BLaER1 (cell line): ENCODE results near the gene NPIPB2.
A peak's percentile ranks its signal among the peaks of the same experiment; 100 is the strongest.
"Not testable (repeated sequence)": the region's sequence is repeated elsewhere in the genome, so short reads cannot be mapped to it uniquely, and the experiment has no call there.

Experiments
- H3K27ac ChIP-seq: shearing (Covaris generic); formaldehyde crosslinking; 2 replicates; pipeline ENCODE4 v1.8.1; 2022
- H3K27me3 ChIP-seq: shearing (Covaris generic); formaldehyde crosslinking; 2 replicates; pipeline ENCODE4 v1.8.1; 2022
- H3K36me3 ChIP-seq: shearing (Covaris generic); formaldehyde crosslinking; 2 replicates; pipeline ENCODE4 v1.8.1; 2022
- H3K4me1 ChIP-seq: shearing (Covaris generic); formaldehyde crosslinking; 2 replicates; pipeline ENCODE4 v1.8.1; 2022
- H3K4me2 ChIP-seq: shearing (Covaris generic); formaldehyde crosslinking; 2 replicates; pipeline ENCODE4 v1.8.1; 2022
- H3K4me3 ChIP-seq: shearing (Covaris generic); formaldehyde crosslinking; 2 replicates; pipeline ENCODE4 v1.8.1; 2022
- H3K9ac ChIP-seq: shearing (Covaris generic); formaldehyde crosslinking; 2 replicates; pipeline ENCODE4 v1.8.1; 2022
- H3K9me3 ChIP-seq: shearing (Covaris generic); formaldehyde crosslinking; 2 replicates; pipeline ENCODE4 v1.8.1; 2022
- H4K20me1 ChIP-seq: shearing (Covaris generic); formaldehyde crosslinking; 2 replicates; pipeline ENCODE4 v1.8.1; 2022
- Cebpa-rat ChIP-seq: shearing (Covaris generic); IDR thresholded peaks from 2 replicates; pipeline ENCODE4 v1.8.1; 2022

Gene NPIPB2

DNA sequence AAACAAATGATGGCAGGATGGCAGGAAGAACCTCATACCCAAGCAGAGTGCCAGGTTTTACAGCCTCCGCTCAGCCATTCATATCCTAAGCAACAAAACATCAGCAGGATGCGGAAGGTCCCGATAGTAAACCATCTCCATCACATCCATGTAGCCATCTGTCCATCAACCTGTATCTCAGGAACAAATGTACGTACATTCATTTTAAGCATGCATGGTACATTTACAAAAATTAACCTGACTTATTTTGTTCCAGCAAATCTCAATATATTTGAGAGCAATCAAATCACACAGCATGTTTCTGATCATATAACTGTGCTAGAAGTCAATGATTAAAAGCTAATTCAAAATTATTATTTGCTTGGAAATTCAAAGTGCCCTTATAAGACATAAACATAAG, at the start of gene NPIPB2:
Gene NPIPB2, minus strand, starts transcription at position 101 of the 400 bp plus-strand sequence. Its CDS starts 0 bp downstream, at position 101.
- H3K27ac ChIP-seq, H3K4me3 ChIP-seq, H3K9me3 ChIP-seq: not testable (repeated sequence)

DNA sequence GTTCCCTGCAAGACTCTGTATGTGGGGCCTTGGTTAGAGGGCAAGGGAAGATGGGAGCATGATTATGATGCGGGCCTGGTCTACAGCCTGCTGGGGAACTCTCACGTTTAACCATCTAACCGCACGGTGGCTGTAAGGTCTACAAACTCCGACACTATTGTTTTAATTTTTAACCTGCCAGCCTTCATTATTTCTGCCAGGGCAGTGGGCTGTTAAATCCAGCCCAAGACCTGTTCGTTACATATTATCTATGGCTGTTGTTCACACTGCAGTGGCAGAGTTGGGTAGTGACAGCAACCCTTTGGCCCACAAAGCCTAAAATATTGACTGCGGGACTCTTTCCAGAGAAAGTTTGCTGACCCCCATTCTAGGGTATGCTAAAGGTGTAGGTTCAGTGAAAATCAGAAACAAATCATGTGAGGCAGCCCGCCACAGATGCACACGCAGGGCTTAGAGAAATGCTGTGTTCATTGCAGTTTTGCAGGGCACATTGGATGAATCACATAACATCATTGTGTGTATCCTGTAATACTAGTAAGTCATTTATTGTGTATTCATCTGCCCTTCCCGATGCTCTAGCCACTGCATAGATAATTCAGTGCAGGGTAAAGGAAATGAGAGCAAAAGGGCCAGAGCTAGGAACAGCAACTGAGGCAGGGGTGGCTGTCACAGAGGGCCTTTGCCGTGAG, 49.0 kb upstream of the NPIPB2 start:
- no peak overlapping the region for H3K4me2 ChIP-seq
- TF ChIP-seq Cebpa-rat = no peak
- H3K4me1 ChIP-seq = peaks cover 50% of the 10 kb centered on the region
- H3K4me3 ChIP-seq = no peak overlapping the region
- no peak overlapping the region for H3K9ac ChIP-seq
- H3K9me3 ChIP-seq = no peaks in the 10 kb centered on the region
- H3K36me3 ChIP-seq = no peaks in the 10 kb centered on the region; the same call in 1 of the 2 replicates
- H3K27me3 ChIP-seq = no peaks in the 10 kb centered on the region
- peaks cover 1% of the 10 kb centered on the region; the same call in 1 of the 2 replicates for H4K20me1 ChIP-seq
- H3K27ac ChIP-seq = no peak overlapping the region

More for the DNA sequence above, at the start of gene NPIPB2:
- H4K20me1 ChIP-seq, H3K4me2 ChIP-seq, H3K27me3 ChIP-seq, H3K36me3 ChIP-seq, H3K9ac ChIP-seq: not testable (repeated sequence)
- H3K4me1 ChIP-seq = peaks cover 27% of the 10 kb centered on the region

DNA sequence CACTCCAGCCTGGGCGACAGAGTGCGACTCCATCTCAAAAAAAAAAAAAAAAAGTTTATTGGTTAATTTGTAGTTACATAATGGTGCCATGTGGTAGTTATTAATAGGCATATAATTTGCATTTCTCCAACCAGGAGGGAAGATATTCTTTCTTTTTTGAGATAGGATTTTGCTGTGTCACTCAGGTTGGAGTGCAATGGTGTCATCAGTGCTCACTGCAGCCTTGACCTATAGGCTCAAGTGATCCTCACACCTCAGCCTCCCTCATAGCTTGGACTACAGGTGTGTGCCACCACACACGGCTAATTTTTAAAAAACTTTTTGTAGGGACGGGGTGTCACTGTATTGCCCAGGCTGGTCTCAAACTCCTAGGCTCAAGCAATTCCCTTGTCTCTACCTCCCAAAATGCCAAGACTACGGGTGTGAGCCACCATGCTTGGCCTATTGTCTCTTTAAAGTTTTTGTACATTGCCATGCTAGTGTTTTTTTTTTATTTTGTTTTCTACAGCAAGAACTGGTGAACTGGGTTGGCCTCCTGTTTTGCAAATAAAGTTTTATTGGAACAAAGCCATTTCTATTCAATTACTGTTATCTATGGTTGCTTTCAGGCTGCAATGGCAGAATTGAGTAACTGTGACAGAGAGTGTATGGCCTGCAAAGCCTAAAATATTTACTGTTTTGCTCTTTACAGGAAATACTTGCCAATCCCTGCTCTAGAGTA, 46.6 kb upstream of the NPIPB2 start:
- Histone ChIP-seq H3K4me1 (peaks cover 38% of the 10 kb centered on the region), H4K20me1 (peaks cover 10% of the 10 kb centered on the region; the same call in 1 of the 2 replicates), H3K9ac (no peak overlapping the region), H3K9me3 (no peaks in the 10 kb centered on the region), H3K4me2 (peak overlapping the region; percentile 42; the same call in 1 of the 2 replicates), H3K27ac (no peak overlapping the region), H3K27me3 (no peaks in the 10 kb centered on the region), H3K36me3 (peaks cover 5% of the 10 kb centered on the region; the same call in 1 of the 2 replicates), H3K4me3 (no peak overlapping the region)
- TF ChIP-seq Cebpa-rat = no peak

DNA sequence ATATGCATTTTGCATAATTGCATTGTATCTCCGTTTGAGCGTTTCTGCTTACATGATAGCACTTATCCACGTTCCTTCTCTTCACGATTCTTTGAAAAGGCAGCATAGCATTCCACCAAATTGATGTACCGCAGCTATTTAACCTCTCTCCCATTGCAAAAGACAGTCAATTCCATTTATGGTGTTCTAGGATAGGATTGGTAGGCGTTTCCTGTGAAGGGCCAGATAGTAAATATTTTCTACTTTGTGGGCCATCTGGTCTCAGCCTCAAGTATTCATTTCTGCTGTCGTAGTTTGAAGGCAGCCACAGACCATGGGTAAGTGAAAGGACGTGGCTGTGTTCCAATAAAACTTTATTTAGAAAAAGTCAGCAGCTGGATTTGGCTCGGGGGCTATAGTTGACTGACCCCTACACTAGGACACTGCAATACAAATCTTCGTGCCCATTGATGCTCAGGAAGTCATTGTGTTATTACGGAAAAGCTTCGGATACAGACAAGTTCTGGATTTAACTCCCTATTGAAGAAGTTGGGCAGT, 44.7 kb upstream of the NPIPB2 start:
- H3K4me1 ChIP-seq = peaks cover 38% of the 10 kb centered on the region
- no peak overlapping the region for H3K4me3 ChIP-seq
- no peaks in the 10 kb centered on the region for H3K9me3 ChIP-seq
- H3K4me2 ChIP-seq = no peak overlapping the region
- H3K36me3 ChIP-seq = peaks cover 5% of the 10 kb centered on the region; the same call in 1 of the 2 replicates
- H3K27ac ChIP-seq = no peak overlapping the region; the same call in 1 of the 2 replicates
- H3K9ac ChIP-seq = no peak overlapping the region
- no peaks in the 10 kb centered on the region for H3K27me3 ChIP-seq
- peaks cover 10% of the 10 kb centered on the region; the same call in 1 of the 2 replicates for H4K20me1 ChIP-seq
- TF ChIP-seq Cebpa-rat = no peak

DNA sequence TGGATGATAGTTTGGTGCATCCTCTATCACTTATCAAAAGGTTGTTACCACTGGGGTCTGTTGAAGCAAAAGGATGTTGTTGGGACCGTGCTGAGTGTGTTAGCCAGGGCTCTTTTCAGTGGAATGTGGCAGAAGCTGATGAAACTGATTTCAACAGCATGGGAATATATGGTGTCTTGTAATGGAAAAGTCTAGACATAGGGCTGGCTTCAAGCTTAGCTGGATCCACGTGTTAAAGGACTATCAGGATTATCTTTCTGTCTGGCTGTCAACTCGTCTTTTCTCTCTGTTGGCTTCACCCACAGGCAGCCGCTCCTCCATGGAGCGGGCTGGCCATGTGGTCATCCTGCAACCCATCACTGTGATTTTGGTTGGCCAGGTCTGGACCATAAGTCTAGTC, 43.4 kb upstream of the NPIPB2 start:
- Histone ChIP-seq H3K4me2 (no peak overlapping the region), H3K36me3 (peaks cover 5% of the 10 kb centered on the region; the same call in 1 of the 2 replicates), H3K9me3 (no peaks in the 10 kb centered on the region), H3K27me3 (no peaks in the 10 kb centered on the region), H4K20me1 (peaks cover 10% of the 10 kb centered on the region; the same call in 1 of the 2 replicates), H3K9ac (no peak overlapping the region), H3K27ac (no peak overlapping the region), H3K4me1 (peaks cover 40% of the 10 kb centered on the region), H3K4me3 (no peak overlapping the region)
- no peak for TF ChIP-seq Cebpa-rat

DNA sequence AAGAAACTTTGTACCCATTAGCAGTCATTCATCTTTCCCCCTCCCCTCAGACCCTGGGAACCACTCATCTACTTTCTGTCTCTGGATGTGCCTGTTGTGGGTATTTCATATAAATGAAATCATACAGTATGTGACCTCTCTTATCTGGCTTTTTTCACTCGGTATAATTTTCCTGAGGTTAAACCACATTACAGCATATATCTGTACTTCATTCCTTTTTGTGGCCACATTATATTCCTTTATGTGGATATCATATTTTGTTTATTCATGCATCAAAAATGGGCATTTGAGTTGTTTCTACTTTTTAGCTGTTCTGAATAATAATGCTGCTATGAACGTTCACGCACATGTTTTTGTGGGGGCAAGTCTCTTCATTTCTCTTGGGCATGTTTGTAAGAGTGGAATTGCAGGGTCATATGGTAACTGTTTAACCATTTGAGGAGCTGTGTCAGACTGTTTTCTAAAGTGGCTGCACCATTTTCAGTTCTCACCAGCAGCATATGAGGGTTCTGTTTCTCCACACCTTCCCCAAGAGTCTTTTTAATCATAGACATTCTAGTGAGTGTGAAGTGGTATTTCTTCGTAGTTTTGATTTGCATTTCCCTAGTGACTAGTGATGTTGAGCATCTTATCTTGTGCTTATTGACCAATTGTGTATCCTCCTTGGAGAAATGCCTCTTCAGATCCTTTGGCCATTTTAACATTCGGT, 38.4 kb upstream of the NPIPB2 start:
- peaks cover 3% of the 10 kb centered on the region; the same call in 1 of the 2 replicates for H3K36me3 ChIP-seq
- H3K4me1 ChIP-seq = peaks cover 41% of the 10 kb centered on the region
- no peak for TF ChIP-seq Cebpa-rat
- no peak overlapping the region for H3K9ac ChIP-seq
- H3K27ac ChIP-seq = no peak overlapping the region
- H4K20me1 ChIP-seq = peaks cover 19% of the 10 kb centered on the region; the same call in 1 of the 2 replicates
- H3K27me3 ChIP-seq = no peaks in the 10 kb centered on the region
- H3K9me3 ChIP-seq = no peaks in the 10 kb centered on the region
- no peak overlapping the region for H3K4me3 ChIP-seq
- peak overlapping the region; percentile 9; the same call in 1 of the 2 replicates for H3K4me2 ChIP-seq

DNA sequence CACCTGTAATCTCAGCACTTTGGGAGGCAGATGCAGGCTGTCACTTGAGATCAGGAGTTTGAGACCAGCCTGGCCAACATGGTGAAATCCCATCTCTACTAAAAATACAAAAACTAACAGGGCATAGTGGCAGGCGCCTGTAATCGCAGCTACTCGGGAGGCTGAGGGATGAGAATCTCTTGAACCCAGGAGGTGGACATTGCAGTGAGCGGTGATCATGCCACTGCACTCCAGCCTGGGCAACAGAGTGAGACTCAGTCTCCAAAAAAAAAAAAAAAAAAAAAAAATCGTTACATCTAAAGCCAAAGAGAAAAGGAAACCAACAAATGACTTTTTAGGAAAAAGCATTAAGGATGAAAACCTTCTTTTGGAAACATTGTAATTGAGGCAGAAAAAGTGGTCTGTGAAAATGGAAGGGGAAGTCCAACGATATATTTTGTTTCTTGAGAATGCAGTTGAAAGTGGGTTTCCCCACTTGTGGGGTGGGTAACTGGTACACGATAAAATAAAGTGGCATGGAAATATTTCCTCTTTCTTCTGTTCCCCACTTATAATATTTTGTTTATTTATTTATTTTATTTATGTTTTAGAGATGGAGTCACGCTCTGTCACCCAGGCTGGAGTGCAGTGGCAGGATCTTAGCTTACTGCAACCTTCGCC, 37.3 kb upstream of the NPIPB2 start:
- H3K4me3 ChIP-seq = no peak overlapping the region
- H3K9me3 ChIP-seq = no peaks in the 10 kb centered on the region
- H3K27me3 ChIP-seq = no peaks in the 10 kb centered on the region
- H4K20me1 ChIP-seq = 0 out of 2 replicates have a peak, but pooled peaks cover 16% of the 10 kb centered on the region
- TF ChIP-seq Cebpa-rat = no peak
- H3K4me2 ChIP-seq = peak overlapping the region; percentile 98; the same call in 1 of the 2 replicates
- no peaks in the 10 kb centered on the region for H3K36me3 ChIP-seq
- no peak overlapping the region for H3K9ac ChIP-seq
- peaks cover 42% of the 10 kb centered on the region for H3K4me1 ChIP-seq
- H3K27ac ChIP-seq = no peak overlapping the region

DNA sequence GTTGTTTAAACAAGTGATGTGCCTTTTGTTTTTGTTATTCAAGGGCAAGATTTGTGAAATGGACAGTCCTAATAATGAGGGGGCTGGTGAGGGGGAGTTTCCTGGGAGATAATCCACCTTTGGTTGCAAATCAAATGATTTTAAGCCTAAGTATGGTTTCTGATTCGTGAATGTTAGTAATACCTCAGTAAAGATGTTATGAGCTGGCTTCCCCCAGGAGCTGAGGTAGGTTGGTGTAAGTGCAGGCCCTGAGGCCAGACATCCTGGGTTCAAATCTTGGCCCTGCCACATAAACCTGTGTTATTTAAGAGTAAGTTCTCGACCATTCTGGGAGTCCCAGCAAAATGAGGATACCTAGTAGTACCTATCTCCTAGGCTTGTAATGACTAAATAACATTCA, 36.2 kb upstream of the NPIPB2 start:
- Histone ChIP-seq H3K9ac (peak overlapping the region; percentile 94; the same call in 1 of the 2 replicates), H3K27me3 (no peaks in the 10 kb centered on the region), H3K36me3 (no peaks in the 10 kb centered on the region), H3K4me1 (peaks cover 42% of the 10 kb centered on the region), H3K9me3 (no peaks in the 10 kb centered on the region), H3K4me3 (peak overlapping the region; percentile 96; the same call in 1 of the 2 replicates), H3K27ac (no peak overlapping the region), H4K20me1 (0 out of 2 replicates have a peak, but pooled peaks cover 16% of the 10 kb centered on the region), H3K4me2 (peak overlapping the region; percentile 98)
- no peak for TF ChIP-seq Cebpa-rat
